ENCODE results near the gene POLR2B. TPM values are rescaled to one million over a fixed set of nuclear protein-coding genes. Genes with fewer than 3 reads are reported as not detected.
"Not testable (repeated sequence)": the region's sequence is repeated elsewhere in the genome, so short reads cannot be mapped to it uniquely, and the experiment has no call there.

The POLR2B gene
- polyA plus RNA-seq (ENCODE audit: insufficient read length in 12 of 12): 10 to 100 TPM in 11 of 12 donors, not detected in 1; 41.1 to 94.2 (median 82.9) TPM
- long read RNA-seq, donor 1, partial matches to known transcripts: 9 of 9 reads
- long read RNA-seq, donor 1, other reads (novel, unspliced or antisense): 0 of 9 reads
- long read RNA-seq, donor 2, partial matches to known transcripts: 320 of 696 reads
- long read RNA-seq, donor 2, other reads (novel, unspliced or antisense): 369 of 696 reads
- long read RNA-seq, donor 3, partial matches to known transcripts: 0 of 3 reads
- long read RNA-seq, donor 3, other reads (novel, unspliced or antisense): 0 of 3 reads
- long read RNA-seq, donor 4, partial matches to known transcripts: 0 of 1 reads
- long read RNA-seq, donor 4, other reads (novel, unspliced or antisense): 0 of 1 reads
- long read RNA-seq, donor 5, transcript POLR2B-201 (25 exons, 3,748 nt): major isoform, 13 of 1,064 reads
- long read RNA-seq, donor 5, partial matches to known transcripts: 303 of 1,064 reads
- long read RNA-seq, donor 5, other reads (novel, unspliced or antisense): 745 of 1,064 reads
- long read RNA-seq, donor 6, transcript POLR2B-201 (25 exons, 3,748 nt): major isoform, 6 of 6 reads
- long read RNA-seq, donor 6, partial matches to known transcripts: 0 of 6 reads
- long read RNA-seq, donor 6, other reads (novel, unspliced or antisense): 0 of 6 reads
- long read RNA-seq, donor 7, partial matches to known transcripts: 0 of 2 reads
- long read RNA-seq, donor 7, other reads (novel, unspliced or antisense): 0 of 2 reads
- long read RNA-seq, donor 8, transcript POLR2B-201 (25 exons, 3,748 nt): major isoform, 14 of 585 reads
- long read RNA-seq, donor 8, partial matches to known transcripts: 250 of 585 reads
- long read RNA-seq, donor 8, other reads (novel, unspliced or antisense): 320 of 585 reads
- long read RNA-seq, donor 9, partial matches to known transcripts: 100 of 101 reads
- long read RNA-seq, donor 9, other reads (novel, unspliced or antisense): 0 of 101 reads
- long read RNA-seq, donor 10, transcript POLR2B-201 (25 exons, 3,748 nt): major isoform, 7 of 184 reads
- long read RNA-seq, donor 10, partial matches to known transcripts: 175 of 184 reads
- long read RNA-seq, donor 10, other reads (novel, unspliced or antisense): 0 of 184 reads
- long read RNA-seq, donor 11, transcript POLR2B-201 (25 exons, 3,748 nt): major isoform, 6 of 533 reads
- long read RNA-seq, donor 11, partial matches to known transcripts: 481 of 533 reads
- long read RNA-seq, donor 11, other reads (novel, unspliced or antisense): 45 of 533 reads

GRCh38 chr4:56978750-56979303, at the start of gene POLR2B:
TSS of gene POLR2B (plus strand) at chr4:56978896. CDS start at chr4:56978986, 90 bp downstream.
- peak; percentile 94 for DNase-seq

DNA sequence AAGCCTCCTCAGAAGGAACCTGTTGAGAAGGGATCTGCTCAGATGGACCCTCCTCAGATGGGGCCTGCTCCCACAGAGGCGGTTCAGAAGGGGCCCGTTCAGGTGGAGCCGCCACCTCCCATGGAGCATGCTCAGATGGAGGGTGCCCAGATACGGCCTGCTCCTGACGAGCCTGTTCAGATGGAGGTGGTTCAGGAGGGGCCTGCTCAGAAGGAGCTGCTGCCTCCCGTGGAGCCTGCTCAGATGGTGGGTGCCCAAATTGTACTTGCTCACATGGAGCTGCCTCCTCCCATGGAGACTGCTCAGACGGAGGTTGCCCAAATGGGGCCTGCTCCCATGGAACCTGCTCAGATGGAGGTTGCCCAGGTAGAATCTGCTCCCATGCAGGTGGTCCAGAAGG, 48.1 kb upstream of the POLR2B start:
- DNase-seq: no peak

- DNase-seq: no peak
Measured at GRCh38 chr4:56931924-56932323, 46.8 kb upstream of the POLR2B start.

- DNase-seq: no peak
Measured at GRCh38 chr4:56937262-56937661, 41.4 kb upstream of the POLR2B start.

GRCh38 chr4:56939826-56940225, 38.9 kb upstream of the POLR2B start:
- DNase-seq: not testable (repeated sequence)

- DNase-seq: no peak
Measured at GRCh38 chr4:56940403-56940802, 38.3 kb upstream of the POLR2B start.

DNA sequence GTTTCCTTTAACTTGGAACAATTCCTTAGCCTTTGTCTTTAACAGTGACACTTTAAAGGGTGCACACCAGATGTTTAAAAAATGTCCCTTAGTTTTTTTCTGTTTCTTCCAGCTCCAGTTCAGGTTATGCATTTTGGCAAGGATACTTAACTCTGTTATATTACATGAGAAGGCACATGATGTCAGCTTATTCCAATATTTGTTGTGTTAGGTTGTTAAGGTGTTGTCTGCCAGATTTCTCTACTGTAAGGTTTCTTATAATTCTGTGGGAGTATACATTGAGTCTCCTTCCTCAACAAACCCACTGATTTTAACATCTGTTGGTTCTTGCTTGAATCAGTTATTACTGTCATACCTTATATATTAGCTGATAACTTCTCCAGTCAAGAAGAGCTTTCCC, 37.7 kb upstream of the POLR2B start:
- peak; percentile 47 for DNase-seq

GRCh38 chr4:56941403-56941802, 37.3 kb upstream of the POLR2B start:
- DNase-seq: no peak

GRCh38 chr4:56953680-56954520, 24.8 kb upstream of the POLR2B start:
- DNase-seq: no peak

DNA sequence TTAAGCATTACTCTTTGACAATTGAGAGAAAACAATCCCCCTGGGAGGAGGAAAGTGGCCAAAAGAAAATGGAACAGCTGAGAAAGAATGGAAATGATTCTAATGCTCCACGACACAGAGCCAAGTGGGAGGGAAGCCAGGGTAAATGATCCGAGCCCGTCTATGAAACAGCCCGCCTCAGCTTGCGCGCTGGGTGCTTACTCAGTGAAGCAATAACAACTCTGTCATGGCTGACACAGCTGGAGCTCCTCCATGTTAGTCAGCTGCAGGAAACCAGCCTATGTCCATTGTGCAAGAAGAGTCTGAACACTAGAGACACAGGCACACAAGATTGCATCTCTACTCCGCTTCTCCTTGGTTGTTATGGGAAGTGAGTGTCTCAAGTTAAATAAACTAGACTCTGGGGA, 20.6 kb upstream of the POLR2B start:
- peak; percentile 97 for DNase-seq

DNA sequence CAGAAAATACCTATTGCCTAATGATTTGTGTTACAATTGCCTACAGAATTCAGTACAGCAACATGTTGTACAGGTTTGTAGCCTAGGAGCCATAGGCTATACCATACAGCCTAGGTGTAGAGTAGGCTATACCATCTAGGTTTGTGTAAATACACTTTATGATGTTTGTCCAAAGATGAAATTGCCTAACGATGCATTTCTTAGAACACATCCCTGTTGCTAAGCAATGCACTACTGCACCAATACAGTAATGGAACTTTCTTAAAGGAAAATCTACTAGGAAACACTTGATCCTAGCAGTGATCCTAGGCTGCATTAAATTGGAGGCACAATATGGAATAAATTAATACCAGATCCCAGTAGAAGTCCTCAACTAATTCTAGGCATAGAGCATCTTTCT, 19.6 kb upstream of the POLR2B start:
- no peak for DNase-seq

GRCh38 chr4:56961107-56961500, 17.6 kb upstream of the POLR2B start:
- DNase-seq: no peak

- DNase-seq: no peak
Measured at GRCh38 chr4:56971383-56971782, 7.3 kb upstream of the POLR2B start.

DNA sequence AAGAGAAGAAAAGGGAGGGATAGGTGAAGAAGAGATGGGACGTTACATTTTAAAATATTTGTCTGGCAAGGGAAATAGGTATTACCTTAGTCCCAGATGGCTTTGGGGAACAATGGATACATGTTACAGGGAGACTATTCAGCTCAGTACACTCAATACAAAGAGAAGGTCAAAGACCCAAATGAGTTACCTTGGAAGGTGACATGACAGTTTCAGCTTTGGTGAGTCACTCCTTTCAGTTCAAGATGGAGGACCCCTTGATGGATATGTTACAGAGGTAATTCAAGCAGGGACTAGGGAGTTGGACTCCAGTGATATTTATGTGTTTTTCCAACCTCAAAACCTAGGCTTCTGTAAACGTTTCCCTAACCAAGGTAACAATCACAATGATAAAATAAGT, 6.3 kb upstream of the POLR2B start:
- DNase-seq: no peak

- DNase-seq: no peak
Measured at GRCh38 chr4:56972809-56973208, 5.9 kb upstream of the POLR2B start.

DNA sequence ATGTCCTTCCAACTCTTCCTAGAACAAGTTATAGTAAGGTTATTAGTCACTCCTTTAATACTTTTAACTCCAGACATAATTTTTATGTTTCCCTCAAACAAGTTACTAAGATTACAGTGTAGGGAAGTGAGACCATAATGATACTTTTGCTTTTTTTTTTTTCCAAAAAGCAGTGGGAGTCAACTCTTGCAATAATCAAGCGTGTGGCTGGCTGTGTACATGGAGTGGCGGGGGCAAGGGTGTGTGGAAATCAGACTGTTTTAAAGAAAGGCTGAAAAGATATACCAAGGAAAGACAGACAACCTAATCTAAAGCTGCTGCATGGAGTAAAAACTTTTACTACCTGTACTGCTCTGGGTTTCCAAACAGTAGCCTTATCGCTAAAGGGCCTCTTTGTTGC, 5.4 kb upstream of the POLR2B start:
- DNase-seq: no peak

DNA sequence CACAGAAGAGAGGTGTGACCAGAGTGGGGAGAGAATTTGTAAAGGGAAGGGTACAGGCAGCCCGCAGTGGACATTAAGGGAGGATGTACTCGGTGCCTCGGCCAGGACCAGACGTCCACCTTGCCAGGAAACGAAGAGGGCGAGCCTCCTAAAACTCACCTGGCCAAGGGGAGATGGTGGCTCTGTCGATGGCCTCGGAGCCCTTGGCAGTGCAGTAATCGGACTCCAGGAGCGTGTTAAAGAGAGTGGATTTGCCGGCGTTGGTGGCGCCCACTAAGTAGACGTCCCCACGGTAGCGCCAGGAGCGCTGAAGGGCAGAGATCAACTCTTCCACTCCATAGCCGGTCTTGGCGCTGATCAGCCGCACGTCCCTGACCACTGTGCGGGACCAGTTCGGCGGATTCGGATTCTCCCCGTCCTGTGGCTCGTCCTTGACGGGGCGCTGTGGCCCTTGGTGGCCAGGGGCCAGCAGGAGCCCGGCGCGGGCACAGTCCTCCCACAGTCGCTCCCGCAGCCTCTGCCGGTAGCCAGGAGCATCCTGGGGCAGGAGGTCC, 2.3 kb upstream of the POLR2B start:
- no peak for DNase-seq

DNA sequence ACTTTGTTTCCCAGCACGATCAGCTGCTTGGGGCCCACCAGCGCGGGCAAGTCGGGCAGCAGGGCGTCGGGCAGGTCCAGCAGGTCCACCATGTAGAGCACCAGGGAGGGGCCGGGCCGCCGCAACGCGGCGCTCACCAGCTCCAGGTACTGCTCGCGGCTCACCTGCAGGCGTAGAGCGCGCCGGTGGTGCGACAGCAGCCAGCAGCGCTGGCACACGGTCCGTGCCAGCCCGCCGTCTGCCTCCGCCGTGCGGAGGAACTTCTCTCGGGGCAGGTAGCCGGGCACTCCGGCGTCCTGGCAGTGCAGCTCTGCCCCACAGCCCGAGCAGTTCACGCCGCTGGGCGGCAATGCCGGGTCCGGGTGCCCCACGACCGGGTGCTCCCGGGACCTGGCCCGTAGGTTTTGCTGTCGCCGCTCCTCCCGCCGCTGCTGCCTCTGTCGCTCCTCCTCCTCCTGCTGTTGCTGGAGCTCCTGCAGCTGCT, 1.8 kb upstream of the POLR2B start:
- DNase-seq: no peak

DNA sequence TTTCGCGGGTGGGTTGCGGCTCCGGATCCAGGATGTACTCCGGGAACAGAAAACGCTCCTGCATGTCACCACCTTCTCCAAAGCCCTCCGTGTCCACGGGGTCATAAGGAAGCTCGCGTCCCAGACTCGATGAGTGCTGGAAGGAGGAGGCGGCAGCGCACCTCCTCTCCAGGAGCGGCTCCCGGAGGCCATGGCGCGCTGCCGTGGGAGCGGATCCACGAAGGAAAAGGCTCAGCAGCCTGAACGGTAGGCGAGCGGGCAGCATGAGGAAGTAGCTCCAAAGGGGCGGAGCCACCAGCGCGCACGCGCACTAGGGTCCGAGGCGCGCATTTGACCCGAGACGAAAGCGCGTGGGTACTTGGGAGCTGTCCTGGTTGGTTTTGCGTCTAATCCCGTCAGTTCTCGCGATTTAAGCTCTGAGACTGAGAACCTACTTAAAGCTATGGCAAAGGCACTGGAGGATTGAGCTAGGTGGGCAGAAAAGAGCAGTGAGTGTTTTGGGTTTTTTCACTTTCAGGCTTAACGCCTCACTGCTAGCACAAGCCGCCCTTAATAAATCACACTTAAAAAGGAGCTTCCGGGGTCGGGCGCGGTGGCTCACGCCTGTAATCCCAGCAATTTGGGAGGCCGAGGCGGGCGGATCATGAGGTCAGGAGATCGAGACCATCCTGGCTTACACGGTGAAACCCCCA, 1.2 kb upstream of the POLR2B start, which contains the start of gene NOA1:
Gene NOA1 (minus strand): TSS at position 286 of the 692 bp plus-strand sequence. CDS start 21 bp downstream, at position 265.
- DNase-seq: peak; percentile 100

All from muscle of arm (tissue), 14 donors.